Measurements from ENCODE around the gene MAP4K3. TPM values are rescaled to one million over a fixed set of nuclear protein-coding genes. Genes with fewer than 3 reads are reported as not detected.

The MAP4K3 gene
- total and polyA plus RNA-seq, 2 of the 4 experiments (the other 2 are of a cell fraction), result 13.2 to 32.6 TPM

DNA sequence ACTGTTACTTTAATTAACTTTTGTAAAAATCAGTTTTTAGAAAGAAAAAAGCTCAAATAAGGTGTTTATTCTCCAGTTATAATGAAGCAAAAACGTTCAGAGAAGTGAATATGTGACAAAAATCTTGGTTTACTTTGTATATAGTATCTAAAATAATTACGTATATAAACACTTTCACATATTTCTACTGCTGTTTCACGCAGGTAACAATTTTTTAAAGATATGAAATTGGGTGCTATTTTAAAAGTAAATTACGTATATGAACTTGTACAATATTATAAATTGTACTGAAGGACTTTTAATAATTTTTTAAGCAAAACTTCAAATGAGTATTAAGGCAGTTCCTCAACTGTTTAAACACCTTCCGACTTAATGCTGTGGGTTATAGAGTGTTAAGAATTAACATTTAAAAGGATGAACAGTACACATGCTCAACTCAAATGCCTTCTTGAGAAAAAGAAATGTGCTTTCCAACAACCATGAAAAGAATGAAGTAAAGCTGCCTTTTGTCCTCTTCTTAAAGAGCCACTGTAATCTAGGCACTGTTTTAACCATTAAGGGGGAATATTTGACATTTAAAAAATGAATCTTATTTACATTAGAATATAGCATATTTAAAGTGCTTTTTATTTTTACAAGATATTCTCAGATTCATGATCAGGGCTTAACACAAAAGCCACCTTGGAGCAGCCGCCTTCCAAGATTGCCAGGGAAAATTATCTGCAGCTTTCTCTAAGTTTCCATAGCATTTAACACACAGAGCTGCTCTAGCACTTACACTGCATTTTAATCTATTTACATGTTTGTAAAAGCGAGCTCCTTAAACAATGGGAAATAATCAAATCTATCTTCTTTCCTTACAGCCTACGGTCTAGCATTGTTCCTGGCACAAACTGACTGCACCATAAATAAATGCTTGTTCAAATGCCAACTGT, 136.8 kb downstream of the MAP4K3 start:
- H2BK15ac ChIP-seq (ENCODE audit: low read depth, low read length), result no peak overlapping the region
- POLR2A ChIA-PET (ENCODE audit: unreplicated experiment), result no interaction called here
- no peak overlapping the region for H3K18ac ChIP-seq (ENCODE audit: low read depth, low read length)
- ATAC-seq (ENCODE audit: low read depth) (no peak), DNase-seq (no peak)
- H2AK5ac ChIP-seq (ENCODE audit: low read depth, low read length), result no peak overlapping the region
- no peak overlapping the region for H3K27ac ChIP-seq (ENCODE audit: insufficient read depth, low read length)
- H4K8ac ChIP-seq (ENCODE audit: low read depth in 2 of 2, low read length in 2 of 2), result no peak overlapping the region; a peak in 1 of 4 replicates
- in situ Hi-C loops (cut with MboI; ENCODE audit: low sequenced_read_pairs) (no loop called here), intact Hi-C loops (cut with micrococcal nuclease) (loop anchor here (10.0 kb wide), 1 partner anchor 134 kb away; the partner anchor contains the start of gene MAP4K3), dilution Hi-C loops (cut with HindIII; ENCODE audit: low sequenced_read_pairs, unreplicated experiment) (no loop called here)
- H3K9ac ChIP-seq (ENCODE audit: low read depth, low read length), result no peak overlapping the region
- no peak overlapping the region for H3K4me3 ChIP-seq (ENCODE audit: insufficient read depth, low read depth, low read length)
- BruUV-seq (replicated peaks), result no TSS peak
- no peak overlapping the region for H2BK120ac ChIP-seq (ENCODE audit: low read depth, low read length)
- H3K9me1 ChIP-seq (ENCODE audit: insufficient read depth, low read length), result no peaks in the 10 kb centered on the region; the same call in 1 of the 2 replicates
- H3K56ac ChIP-seq (ENCODE audit: extremely low read depth, insufficient read depth, low read length), result no peak overlapping the region
- no peaks in the 10 kb centered on the region for H3K27me3 ChIP-seq (ENCODE audit: control insufficient read depth, insufficient read depth, low read length)
- H4K5ac ChIP-seq (ENCODE audit: low read depth, low read length), result no peak overlapping the region
- no peaks in the 10 kb centered on the region; the same call in 1 of the 2 replicates for H3K4me1 ChIP-seq (ENCODE audit: control insufficient read depth, insufficient read depth, low read length)
- no peak overlapping the region for H2BK5ac ChIP-seq (ENCODE audit: low read depth, low read length, poor library complexity, severe bottlenecking)
- H3K4me2 ChIP-seq (ENCODE audit: low read depth, low read length), result no peak overlapping the region
- no CpG with 5 or more reads among the region's 8 CpGs for WGBS, 2 experiments (ENCODE audit: extremely low coverage in 2 of 2, insufficient read length in 1 of 2)
- no peak overlapping the region for H2BK20ac ChIP-seq (ENCODE audit: low read depth, low read length)
- H2AK9ac ChIP-seq (replicated peaks; ENCODE audit: low read depth, low read length, poor library complexity), result no peak overlapping the region
- no peak overlapping the region for H3K23ac ChIP-seq (ENCODE audit: low read depth, low read length)
- no peaks in the 10 kb centered on the region for H4K20me1 ChIP-seq (ENCODE audit: insufficient read depth, low read length)
- H3K79me1 ChIP-seq (ENCODE audit: low read depth in 1 of 2, low read length in 2 of 2), result peaks cover 2 to 6% of the 10 kb centered on the region in 2 experiments; a peak in 2 of 4 replicates
- no peaks in the 10 kb centered on the region for H3K9me3 ChIP-seq (ENCODE audit: control insufficient read depth, insufficient read depth, low read length)
- TF ChIP-seq, protein P1, sequence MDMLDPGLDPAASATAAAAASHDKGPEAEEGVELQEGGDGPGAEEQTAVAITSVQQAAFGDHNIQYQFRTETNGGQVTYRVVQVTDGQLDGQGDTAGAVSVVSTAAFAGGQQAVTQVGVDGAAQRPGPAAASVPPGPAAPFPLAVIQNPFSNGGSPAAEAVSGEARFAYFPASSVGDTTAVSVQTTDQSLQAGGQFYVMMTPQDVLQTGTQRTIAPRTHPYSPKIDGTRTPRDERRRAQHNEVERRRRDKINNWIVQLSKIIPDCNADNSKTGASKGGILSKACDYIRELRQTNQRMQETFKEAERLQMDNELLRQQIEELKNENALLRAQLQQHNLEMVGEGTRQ (IDR thresholded peaks at IDR 0.05; ENCODE audit: low read depth, low read length), result no peak
- TF ChIP-seq RAD21 (IDR thresholded peaks at IDR 0.05; ENCODE audit: low read length), result no peak
- TF ChIP-seq FOS (IDR thresholded peaks at IDR 0.05; ENCODE audit: low read depth, low read length), result no peak
- TF ChIP-seq MAFK (IDR thresholded peaks at IDR 0.05; ENCODE audit: low read depth, low read length), result no peak
- no peak for TF ChIP-seq MXI1 (IDR thresholded peaks at IDR 0.05; ENCODE audit: borderline replicate concordance, low read depth, low read length)
- no peak for TF ChIP-seq MAZ (IDR thresholded peaks at IDR 0.05; ENCODE audit: borderline replicate concordance, low read depth, low read length)
- no peak for TF ChIP-seq SMC3 (IDR thresholded peaks at IDR 0.05; ENCODE audit: low read depth, low read length)
- TF ChIP-seq CEBPB (IDR thresholded peaks at IDR 0.05; ENCODE audit: low read depth, low read length), result no peak
- H3K36me3 ChIP-seq (ENCODE audit: control insufficient read depth, insufficient read depth, low read length), result peaks cover 8% of the 10 kb centered on the region; the same call in 1 of the 2 replicates
- no peak overlapping the region for H3K4ac ChIP-seq (ENCODE audit: low read depth, low read length)
- CTCF ChIA-PET, result interaction anchor here (0.5 to 0.6 kb wide), 2 partner anchors 65 to 294 kb away, joined by 4 to 8 read pairs; no protein-coding TSS in a partner anchor
- H4K91ac ChIP-seq (ENCODE audit: insufficient read depth, low read depth, low read length), result no peak overlapping the region
- no peak overlapping the region for H3K14ac ChIP-seq (replicated peaks; ENCODE audit: low read depth, low read length)
- no peak overlapping the region for H2AFZ ChIP-seq (replicated peaks; ENCODE audit: low read length, poor library complexity)

Data from IMR-90 (cell line).